Stimulated activated naive CD4-positive, alpha-beta T cell treated with Interleukin-2 at 50 U/mL for 16 hours (primary cell): ENCODE data around the gene B4GALT6.
A peak's percentile ranks its signal among the peaks of the same experiment; 100 is the strongest.
"Not testable (repeated sequence)": the region's sequence is repeated elsewhere in the genome, so short reads cannot be mapped to it uniquely, and the experiment has no call there.

Source experiments
- DNase-seq: peaks from one replicate; lab custom pipeline; 2025; lab: John Stamatoyannopoulos, UW

B4GALT6 gene, protein sequence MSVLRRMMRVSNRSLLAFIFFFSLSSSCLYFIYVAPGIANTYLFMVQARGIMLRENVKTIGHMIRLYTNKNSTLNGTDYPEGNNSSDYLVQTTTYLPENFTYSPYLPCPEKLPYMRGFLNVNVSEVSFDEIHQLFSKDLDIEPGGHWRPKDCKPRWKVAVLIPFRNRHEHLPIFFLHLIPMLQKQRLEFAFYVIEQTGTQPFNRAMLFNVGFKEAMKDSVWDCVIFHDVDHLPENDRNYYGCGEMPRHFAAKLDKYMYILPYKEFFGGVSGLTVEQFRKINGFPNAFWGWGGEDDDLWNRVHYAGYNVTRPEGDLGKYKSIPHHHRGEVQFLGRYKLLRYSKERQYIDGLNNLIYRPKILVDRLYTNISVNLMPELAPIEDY

DNA sequence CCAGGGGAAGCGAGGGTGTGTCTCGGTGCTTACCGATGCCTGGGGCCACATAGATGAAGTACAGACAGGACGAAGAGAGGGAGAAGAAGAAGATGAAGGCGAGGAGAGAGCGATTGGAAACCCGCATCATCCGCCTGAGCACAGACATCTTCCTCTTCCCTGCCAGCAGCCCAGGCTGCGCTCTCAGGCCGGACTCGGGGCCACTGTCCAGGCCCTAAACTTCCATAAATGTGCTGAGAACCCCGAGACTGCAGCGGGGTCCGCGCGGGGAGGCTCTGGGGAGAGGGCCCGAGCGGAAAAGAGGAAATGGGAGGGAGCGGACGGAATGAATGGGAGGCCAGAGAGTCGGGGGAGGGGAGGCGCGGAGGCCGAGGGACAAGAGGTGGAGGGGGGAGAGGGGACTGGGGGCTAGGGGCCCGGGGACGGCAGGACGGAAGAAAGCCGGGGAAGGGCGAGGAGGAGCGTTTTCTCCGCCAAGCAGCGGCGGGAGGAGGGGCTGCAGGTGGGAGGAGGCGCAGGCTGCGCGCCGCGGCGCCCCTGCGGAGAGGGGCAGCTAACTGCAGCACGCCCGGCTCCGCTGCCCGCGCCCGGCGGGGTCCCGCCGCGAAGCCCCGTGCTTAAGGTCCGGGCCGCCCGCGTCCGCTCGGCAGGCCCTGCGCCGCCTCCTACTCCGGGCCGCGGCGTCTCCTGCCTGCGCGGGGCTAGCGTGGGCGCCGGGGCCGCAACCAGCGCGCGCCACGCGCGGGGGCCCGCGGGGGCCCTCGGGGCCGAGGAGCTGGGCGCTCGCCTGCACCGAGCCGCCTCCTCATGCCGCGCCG lies at the start of gene B4GALT6:
TSS of gene B4GALT6 (minus strand) at position 303 of the 818 bp plus-strand sequence. CDS start at position 148, 155 bp downstream.
- no peak for DNase-seq

DNA sequence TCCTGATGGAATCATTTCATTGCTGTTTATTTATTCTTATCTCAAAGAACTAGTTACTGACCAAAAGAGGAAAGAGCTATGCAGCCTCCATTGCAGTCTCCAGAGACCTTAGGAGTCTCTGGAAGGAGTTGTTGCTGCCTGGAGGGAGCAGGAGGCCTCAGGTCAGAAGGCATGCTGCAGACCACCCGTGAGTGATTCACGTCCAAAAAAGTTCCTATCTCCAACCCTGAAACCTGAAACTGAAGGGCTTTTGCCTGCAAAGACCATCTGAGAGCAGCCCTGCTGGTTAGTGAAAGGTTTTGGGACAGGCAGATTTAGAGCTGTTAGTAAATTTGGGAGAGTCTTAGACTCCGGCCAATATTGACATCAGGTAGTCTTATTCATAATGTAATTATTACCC lies 47.2 kb upstream of the B4GALT6 start:
- DNase-seq, result no peak

DNA sequence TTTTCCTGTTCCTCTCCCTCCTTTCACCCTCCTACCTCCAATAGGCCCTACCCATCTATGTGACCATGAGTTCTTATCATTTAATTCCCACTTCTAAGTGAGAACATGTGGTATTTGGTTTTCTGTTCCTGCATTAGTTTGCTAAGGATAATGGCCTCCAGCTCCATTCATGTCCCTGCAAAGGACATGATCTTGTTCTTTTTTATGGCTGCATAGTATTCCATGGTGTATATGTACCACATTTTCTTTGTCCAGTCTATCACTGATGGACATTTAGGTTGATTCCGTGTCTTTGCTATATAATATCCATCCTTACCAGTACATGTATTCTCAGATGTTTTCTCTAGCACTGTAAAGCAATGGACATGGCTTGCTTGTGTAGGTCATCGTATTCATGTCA lies 44.8 kb upstream of the B4GALT6 start:
- not testable (repeated sequence) for DNase-seq

DNA sequence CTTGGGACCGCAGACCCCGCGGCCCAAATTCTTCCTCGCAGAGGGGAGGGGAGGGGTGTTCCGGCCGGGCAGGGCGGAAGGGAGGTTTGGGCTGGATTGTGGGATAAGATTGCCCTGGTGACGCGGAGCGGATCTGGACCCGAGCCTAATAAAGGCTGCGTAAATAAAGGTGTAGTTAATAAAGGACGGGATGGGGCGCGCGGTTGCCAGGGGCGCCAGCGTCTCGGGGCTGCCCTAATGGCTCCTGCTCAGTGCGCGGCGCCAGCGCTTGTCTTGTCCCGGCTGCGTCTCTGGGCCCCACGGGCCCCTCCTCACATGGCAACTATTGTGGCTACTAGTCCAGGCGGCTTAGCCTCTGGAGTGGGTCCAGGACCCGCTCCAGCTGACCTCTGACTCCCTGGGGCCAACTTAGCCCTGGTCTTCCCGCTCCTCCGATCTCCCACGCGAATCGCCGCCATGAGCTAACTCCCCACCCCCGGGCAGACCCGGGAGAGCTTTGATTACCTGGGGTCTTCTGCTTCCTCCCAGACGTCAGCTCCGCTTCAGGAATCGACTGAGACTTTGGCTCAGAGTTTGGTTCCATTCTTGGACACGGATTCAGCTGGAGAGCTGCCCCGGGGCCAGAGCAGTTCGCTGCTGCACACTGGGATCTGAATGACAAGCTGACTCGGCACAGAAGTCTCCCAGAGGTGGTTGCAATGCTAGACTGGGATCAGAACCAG lies 39.8 kb upstream of the B4GALT6 start:
- DNase-seq, result no peak

DNA sequence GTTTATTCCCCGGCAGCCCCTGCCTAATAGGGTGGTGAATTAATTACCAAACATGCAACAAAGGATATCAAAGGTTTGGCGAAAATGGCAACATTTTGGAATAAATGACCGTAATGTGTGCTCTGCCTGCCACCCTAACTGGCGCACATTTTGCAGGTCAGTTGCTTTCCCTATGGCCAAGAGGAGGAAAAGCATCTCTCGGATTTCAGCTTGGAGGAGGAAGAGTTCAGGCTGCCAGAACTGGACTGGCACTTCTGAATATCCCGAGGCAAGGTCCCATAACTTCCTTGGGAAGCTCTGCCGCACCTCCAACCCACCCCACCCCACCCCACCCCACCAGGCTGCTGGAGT lies 39.2 kb upstream of the B4GALT6 start:
- DNase-seq, result no peak

DNA sequence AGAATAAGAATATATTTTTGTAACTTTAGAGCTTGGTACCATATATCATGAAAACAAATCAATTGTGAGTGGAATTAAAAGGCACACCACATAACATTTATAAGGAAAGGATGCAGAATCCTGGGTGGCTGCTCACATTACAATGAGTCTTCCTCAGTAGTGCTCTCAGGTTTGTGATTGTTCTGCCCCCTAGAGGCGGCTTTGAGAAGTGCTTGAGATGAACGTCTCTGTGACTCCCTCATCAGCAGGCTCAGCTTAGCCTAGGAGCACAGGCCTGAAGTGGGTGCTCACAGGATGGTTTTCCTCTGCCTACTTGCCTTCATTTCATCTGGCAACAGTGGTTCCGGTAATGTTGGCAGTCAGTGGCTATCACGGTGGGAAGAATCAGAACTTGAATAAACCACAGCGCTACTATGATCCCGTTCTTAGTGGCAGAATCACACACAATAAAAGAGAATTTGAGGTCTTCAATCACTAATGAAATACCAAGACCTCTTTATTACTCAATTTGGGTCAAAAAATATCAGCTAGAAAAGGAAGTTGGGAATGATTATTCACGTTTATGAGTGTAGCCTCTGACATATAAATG lies 38.1 kb upstream of the B4GALT6 start:
- peak; percentile 55 for DNase-seq

DNA sequence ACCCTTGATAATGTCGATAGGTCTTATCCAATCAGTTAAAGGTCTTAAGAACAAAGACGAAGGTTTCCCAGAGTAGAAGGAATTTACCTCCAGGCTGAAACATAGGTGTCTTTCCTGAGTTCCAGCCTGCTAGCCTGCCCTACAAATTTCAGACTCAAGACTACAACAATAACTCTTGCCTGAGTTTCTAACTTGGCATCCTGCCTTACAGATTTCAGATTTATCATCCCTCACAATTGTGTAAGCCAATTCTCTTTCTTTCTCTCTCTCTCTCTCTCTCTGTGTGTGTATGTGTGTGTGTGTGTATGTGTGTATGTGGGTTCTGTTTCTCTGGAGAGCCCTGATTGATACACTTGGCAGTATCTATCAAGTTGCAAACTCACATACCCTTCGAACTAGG lies 37.2 kb upstream of the B4GALT6 start:
- DNase-seq, result no peak

DNA sequence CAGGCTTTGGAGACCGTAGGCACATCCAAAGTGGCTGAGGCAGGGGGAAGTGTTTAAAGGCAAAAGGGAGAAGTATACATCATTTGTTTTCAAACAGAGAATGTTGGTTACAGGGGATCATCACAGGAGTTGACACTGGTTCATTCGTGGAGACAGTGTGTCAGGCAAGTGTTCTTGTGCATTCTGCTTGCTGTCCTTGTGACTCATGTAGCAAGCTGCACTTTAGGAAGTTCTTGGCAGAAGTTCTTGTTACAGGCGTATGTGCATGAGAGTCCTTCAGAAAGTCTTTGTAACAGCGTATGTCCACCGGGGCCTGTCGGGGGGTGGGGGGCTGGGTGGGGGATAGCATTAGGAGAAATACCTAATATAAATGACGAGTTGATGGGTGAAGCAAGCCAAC lies 36.5 kb upstream of the B4GALT6 start:
- no peak for DNase-seq

DNA sequence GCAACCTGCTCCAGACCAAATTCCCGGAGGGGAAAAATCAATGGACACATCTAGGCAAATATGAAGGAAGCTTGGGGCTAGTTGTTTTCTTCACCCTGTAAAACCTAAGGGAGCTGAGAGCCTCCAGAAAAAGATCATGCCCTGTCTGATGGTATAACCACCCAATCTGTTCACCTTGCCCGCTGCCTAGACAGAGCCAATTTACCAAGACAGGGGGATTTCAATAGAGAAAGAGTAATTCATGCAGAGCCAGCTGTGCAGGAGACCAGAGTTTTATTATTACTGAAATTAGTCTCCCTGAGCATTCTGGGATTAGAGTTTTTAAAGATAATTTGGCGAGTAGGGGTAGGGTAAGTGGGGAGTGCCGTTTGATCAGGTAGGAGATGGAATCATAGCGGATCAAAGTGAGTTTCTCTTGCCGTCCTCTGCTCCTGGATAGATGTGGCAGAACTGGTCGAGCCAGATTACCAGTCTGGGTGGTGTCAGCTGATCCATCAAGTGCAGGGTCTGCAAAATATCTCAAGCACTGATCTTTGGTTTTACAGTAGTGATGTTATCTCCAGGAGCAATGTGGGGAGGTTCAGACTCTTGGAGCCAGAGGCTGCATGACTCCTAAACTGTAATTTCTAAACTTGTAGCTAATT lies 35.1 kb upstream of the B4GALT6 start:
- no peak for DNase-seq

DNA sequence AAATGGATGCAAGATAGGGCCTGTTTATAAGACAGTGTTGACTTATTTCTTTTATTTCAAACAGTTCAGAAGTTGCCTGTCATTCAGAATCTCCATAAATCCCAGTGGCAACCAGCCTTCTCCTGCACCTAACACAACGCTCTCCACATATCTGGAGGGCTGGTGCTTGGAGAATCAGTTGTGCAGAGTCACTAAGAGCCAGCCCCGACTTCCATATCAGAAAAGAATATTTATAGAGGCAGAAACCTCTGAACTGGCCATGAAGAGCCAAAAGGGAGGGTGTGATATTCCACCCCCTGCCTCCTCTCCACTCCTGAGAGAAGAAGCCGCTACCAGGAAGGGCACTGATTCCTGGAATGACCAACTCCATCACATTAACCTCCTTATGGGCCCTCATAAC lies 34.0 kb upstream of the B4GALT6 start:
- DNase-seq, result no peak

DNA sequence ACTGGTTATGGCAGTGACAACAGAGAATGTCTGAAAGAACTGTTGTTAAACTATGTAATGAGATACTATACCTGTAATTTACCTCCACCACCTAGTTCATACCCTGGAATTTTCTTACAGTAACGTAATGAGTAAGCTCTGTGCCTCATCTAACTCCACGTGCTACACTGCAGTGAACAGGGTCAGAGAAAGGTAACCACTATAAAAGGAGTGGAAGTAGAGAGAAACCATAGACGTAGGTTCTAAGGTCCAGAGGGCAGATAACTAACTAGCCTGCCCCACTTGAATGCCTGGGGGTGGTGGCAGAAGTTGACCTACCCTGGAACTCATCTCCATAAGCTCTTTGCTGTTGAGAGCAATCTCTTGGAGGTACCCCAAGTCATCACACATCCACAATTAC lies 32.0 kb upstream of the B4GALT6 start:
- DNase-seq, result no peak

DNA sequence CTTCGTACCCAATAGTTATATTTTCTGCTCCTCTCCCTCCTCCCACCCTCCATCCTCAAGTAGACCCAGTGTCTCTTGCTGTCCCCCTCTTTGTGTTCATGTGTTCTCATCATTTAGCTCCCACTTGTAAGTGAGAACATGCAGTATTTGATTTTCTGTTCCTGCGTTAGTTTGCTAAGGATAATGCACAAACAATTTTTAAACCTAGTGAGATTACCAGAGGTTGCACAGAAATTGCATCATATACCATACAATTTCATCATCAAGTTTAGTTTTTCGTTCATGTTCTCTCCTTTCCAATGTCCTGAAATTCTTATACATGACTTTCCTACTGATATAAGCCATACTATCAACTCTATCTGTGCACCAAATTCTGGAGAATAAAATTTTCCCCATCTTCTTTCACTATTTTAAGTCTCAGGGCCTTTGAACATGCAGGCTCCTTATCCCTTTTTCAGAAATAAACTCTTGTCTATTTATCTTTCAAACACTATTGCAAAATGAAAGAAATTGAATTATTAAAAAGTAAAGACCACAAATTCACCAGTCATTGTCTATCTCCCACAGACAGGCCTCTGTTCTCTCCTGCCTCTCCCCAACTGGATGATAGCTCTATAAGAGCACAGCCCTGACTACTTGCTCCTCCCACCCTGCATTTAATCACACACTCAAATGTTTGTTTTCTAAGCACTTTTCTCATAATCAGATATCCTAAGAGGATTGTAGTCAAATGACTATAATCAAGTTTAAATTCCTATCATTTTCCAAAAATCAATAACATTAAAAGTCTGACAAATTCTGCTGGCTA lies 27.2 kb upstream of the B4GALT6 start:
- no peak for DNase-seq

DNA sequence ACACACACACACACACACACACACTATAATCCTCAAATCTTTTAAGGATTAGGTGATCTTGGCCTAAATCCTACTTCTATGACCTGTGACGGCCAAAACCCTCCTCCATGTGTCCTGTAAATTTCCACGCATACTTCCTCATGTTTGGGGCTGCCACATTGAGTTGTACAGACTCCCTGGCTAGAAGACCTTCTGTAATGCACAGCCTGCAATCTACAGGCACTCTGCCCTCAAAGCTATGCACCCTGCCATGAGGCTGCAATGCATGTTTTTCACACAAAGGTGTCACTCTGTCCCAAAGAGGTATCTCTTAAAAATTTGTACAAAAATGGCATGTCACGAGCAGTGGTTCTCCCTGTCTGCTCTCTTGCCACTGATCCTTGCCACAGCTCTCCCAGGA lies 26.4 kb upstream of the B4GALT6 start:
- DNase-seq, result no peak

DNA sequence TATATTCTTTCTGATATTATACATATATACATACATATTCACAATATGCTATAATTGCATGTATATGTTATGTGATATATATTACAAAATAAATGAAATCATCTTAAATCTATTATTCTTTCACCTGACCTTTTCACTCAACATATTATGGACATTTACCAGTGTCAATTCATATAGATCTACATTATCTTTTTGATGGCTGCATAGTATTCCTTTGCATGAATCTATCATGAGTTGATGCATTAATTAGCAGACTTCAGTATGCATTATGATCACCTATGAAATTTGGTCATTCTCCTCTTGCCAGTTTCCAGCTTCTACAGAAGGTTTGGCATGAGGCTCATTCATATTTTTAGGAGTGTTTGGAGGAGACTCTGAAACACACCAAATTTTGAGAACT lies 23.4 kb upstream of the B4GALT6 start:
- DNase-seq, result no peak

DNA sequence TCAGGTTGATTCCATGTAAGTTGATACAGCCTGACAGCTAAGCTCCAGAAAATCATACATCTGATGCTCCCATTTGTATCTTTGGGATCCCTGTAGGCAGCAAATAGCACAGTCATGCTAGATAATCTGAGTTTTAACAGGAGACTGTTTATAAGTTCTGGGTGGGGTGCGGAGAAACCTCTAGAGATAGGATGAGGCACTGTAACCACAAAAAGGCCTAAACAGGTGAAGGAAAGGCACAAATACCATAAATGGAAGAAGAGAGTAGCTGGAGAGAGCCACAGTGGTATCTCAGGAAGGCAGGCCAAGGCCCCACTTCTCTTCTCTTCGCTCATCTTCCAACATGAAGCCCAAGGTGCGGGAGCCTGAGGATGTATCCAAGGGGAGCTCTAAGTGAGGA lies 18.1 kb upstream of the B4GALT6 start:
- DNase-seq, result no peak

DNA sequence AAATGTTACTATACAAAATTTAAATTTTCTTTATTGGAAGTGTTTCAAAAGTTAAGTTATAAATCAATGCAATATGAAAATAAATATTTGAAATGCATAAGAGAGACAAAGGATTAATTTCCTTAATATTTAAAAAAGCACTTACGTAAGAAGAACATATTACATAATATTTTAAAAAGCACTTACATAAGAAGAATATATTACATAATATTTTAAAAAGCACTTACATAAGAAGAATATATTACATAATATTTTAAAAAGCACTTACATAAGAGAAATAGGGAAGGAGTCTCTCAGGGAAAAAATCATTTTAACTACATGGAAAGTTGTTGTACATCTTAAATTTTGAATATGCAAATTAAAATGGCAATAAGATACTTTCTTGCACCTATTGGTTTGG lies 17.4 kb upstream of the B4GALT6 start:
- no peak for DNase-seq

DNA sequence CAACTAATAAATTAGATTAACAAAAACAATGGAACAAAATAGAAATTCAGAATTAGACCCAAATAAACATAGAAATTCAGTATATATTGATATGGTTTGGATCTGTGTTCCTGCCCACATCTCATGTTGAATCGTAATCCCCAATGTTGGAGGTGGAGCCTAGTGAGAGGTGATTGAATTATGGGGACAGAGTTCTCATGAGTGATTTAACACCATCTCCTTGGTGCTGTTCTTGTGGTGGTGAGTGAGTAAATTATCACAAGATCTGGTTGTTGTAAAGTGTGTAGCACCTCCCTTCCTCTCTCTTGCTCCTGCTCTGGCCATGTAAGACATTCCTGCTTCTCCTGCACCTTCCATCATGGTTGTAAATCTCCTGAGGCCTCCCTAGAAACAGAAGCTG lies 16.6 kb upstream of the B4GALT6 start:
- no peak for DNase-seq

DNA sequence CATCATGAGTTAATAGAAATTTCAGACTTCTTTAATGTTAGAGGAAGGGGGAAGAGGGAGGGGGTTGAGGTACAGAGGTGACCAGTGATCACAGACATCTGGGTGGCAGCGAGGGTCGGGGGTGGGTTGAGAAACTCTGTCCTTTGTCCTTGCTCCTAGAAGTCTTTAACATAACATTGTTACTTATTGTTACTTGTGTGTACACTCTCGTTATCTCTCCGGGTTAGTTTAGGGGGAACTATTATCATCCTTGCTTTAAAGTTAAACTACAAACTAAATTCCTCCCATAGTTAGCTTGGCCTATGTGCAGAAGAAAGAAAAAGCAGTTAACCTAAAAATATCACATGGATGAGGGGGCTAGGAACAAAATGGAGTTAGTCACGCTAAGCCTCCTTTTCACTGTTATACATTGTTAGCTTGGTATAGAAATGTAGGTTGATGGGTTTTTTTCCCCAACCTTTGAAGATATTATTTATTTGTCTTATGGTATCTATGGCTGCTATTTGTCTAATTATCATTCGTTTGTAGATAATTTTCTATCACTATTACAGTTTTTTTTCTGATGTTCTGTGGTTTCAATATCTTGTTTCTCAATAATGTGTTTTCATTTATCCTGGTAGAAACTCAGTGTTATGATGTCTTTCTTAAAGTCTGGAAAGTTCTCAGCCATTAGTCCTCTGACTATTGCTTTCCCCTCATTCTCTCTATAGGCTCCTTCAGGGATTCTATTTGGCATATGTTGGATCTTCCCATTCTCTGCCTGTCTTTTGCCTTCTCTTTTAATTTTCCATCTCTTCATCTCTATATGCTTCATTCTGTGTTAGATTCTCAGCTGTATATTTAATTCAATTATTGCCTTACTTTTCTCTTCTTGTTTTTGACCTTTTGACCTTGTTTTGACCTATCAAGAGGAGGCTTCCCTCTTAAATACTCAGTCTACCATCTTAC lies 13.2 kb upstream of the B4GALT6 start:
- DNase-seq, result no peak

DNA sequence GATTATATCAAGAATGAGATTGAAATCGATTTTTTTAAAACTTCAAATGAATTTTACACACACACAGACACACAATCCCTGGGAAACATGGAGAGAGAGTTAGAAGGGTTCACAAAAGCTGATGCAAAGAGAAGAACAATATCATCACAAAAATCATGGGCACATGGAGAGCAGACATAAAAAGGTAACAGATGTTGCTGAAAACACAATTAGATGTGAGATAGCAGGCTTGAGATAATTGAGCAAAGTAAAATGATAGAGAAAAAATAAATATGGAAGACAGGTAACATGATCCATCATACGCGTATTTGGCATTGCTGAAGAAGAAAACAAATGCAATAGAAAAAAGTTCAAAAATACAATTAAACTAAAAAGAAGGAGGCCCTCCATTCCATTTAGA lies 11.6 kb upstream of the B4GALT6 start:
- no peak for DNase-seq

DNA sequence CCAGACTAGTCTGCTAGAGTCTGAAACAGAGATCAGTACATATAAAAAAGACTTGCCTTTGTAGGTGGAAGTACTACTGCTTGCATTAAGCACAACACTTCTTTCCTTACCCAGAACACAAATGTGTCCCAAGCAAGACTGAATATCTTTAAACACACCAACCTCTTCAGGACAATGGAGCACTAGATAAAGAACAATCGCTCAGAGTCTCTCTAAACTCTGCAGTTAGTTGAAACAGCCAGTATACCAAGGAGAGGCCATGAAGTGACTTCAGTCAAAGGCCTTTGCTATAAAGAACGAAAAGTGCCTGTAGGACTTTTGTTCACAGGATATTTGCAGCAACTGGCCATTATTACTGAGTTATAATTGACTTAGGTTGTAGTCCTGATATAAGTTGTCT lies 9.9 kb upstream of the B4GALT6 start:
- no peak for DNase-seq
